Neutrophil (primary cell): ENCODE data around the gene SORCS2.

Source experiments
- H3K27ac ChIP-seq: fragments of 200-600 bp; sonication (generic); 2 replicates; pipeline ENCODE4 v1.5.1; 2016; ENCODE audit warnings: mild to moderate bottlenecking, moderate library complexity
- H3K27me3 ChIP-seq: fragments of 200-600 bp; sonication (generic); 2 replicates; pipeline ENCODE4 v1.6.0; 2016; ENCODE audit warnings: mild to moderate bottlenecking
- H3K36me3 ChIP-seq: fragments of 200-600 bp; sonication (generic); 2 replicates; pipeline ENCODE4 v1.5.1; 2017
- H3K4me1 ChIP-seq, 2 experiments: fragments of 200-600 bp in 1 of 2; sonication (generic) in 1 of 2; 1 replicate in 1 of 2; 2 replicates in 1 of 2; pipeline versions ENCODE4 v1.5.1 to v1.6.1; 2013 to 2016; ENCODE audit warnings: low read depth in 1 of 2, low read length in 1 of 2, mild to moderate bottlenecking in 1 of 2, moderate library complexity in 1 of 2; ENCODE audit not compliant: control insufficient read depth in 1 of 2, insufficient read depth in 1 of 2
- H3K4me3 ChIP-seq, 2 experiments: fragments of 200-600 bp in 1 of 2; sonication (generic) in 1 of 2; 1 replicate in 1 of 2; 2 replicates in 1 of 2; pipeline ENCODE4 v1.5.1; 2013 to 2016; ENCODE audit warnings: low read depth in 1 of 2, low read length in 1 of 2, mild to moderate bottlenecking in 1 of 2, moderate library complexity in 1 of 2
- H3K9me3 ChIP-seq: fragments of 200-600 bp; sonication (generic); 2 replicates; pipeline ENCODE4 v1.5.1; 2016
- TF ChIP-seq, protein P1 (sequence below): fragments of 200-600 bp; sonication (generic); IDR thresholded peaks from 2 replicates; pipeline ENCODE4 v1.5.1; 2016; ENCODE audit warnings: antibody characterized with exemption

SORCS2 gene

DNA sequence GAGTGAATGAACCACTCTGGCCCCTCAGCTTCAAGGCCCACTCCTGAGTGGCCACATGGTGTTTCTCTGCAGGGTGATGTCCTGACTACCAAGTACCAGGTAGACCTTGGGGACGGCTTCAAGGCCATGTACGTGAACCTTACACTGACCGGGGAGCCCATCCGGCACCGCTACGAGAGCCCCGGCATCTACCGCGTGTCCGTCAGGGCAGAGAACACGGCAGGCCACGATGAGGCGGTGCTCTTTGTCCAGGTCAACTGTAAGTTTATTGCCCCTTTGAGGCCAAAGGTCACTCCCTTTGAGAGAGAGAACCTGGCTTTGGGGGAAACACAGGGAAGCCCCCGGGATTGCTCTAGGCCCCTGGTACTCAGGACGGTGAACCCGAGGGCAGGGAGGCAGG lies 531.3 kb downstream of the SORCS2 start:
- no peak overlapping the region for H3K27ac ChIP-seq
- H3K4me3 ChIP-seq, result no peak overlapping the region
- H3K36me3 ChIP-seq, result peaks cover 4% of the 10 kb centered on the region
- TF ChIP-seq, protein P1, sequence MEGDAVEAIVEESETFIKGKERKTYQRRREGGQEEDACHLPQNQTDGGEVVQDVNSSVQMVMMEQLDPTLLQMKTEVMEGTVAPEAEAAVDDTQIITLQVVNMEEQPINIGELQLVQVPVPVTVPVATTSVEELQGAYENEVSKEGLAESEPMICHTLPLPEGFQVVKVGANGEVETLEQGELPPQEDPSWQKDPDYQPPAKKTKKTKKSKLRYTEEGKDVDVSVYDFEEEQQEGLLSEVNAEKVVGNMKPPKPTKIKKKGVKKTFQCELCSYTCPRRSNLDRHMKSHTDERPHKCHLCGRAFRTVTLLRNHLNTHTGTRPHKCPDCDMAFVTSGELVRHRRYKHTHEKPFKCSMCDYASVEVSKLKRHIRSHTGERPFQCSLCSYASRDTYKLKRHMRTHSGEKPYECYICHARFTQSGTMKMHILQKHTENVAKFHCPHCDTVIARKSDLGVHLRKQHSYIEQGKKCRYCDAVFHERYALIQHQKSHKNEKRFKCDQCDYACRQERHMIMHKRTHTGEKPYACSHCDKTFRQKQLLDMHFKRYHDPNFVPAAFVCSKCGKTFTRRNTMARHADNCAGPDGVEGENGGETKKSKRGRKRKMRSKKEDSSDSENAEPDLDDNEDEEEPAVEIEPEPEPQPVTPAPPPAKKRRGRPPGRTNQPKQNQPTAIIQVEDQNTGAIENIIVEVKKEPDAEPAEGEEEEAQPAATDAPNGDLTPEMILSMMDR, result no peak
- H3K9me3 ChIP-seq, result no peaks in the 10 kb centered on the region
- H3K27me3 ChIP-seq, result peaks cover 42% of the 10 kb centered on the region
- H3K4me1 ChIP-seq, result no peaks in the 10 kb centered on the region

DNA sequence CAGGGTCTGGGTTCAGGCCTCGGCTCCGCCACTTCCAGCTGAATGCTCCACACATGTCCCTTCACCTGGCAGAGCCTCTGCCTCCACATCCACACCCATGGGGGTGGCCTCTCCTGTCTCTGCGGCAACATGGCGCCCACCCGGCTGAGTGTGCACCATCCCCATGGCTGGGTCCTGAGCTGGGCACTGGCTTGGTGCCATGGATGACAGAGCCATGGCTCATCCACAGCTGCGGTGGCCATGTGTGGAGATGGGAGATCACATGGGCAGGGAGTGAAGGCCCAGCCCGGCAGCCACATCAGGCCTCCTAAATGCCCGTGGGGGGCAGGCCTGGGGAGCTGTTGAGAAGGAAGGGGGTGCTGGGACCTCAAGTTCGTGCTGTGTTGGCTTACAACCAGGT lies 533.6 kb downstream of the SORCS2 start:
- H3K4me3 ChIP-seq, result no peak overlapping the region
- TF ChIP-seq, protein P1, result no peak
- H3K36me3 ChIP-seq, result peaks cover 4% of the 10 kb centered on the region
- H3K4me1 ChIP-seq, result no peaks in the 10 kb centered on the region
- H3K27ac ChIP-seq, result no peak overlapping the region
- peaks cover 22% of the 10 kb centered on the region for H3K27me3 ChIP-seq
- H3K9me3 ChIP-seq, result no peaks in the 10 kb centered on the region

GRCh38 chr4:7726665-7727413 lies 534.5 kb downstream of the SORCS2 start:
- no peak overlapping the region for H3K27ac ChIP-seq

DNA sequence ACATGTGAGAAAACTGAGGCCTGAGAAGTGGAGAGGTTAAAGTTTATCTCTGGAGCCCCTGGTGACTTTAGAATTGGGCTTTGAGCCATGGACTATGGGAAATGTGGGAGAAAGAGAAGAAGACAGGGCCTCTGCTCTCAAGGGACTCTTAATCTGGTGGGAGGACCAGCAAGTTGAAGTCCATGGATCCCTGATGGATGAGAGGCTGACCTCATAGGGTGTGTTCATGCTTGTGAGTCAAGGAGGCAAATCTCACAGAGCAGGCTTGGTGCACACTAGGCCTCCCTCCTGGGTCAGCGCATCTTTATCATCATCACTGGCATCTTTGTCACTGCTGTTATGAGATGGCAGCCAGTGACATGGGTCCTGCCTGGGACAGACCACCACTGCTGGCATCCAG lies 535.4 kb downstream of the SORCS2 start:
- Histone ChIP-seq H3K4me3 (no peak overlapping the region), H3K27ac (no peak overlapping the region), H3K9me3 (no peaks in the 10 kb centered on the region), H3K4me1 (no peaks in the 10 kb centered on the region), H3K27me3 (peaks cover 5% of the 10 kb centered on the region), H3K36me3 (peaks cover 4% of the 10 kb centered on the region)
- TF ChIP-seq, protein P1, result no peak

More at GRCh38 chr4:7726665-7727413, 534.5 kb downstream of the SORCS2 start:
- Histone ChIP-seq H3K36me3 (peaks cover 4% of the 10 kb centered on the region), H3K27me3 (peaks cover 14% of the 10 kb centered on the region), H3K4me3 (no peak overlapping the region), H3K9me3 (no peaks in the 10 kb centered on the region), H3K4me1 (no peaks in the 10 kb centered on the region)
- TF ChIP-seq, protein P1, result no peak

- TF ChIP-seq, protein P1, result no peak
- Histone ChIP-seq H3K27me3 (no peaks in the 10 kb centered on the region), H3K27ac (no peak overlapping the region), H3K4me3 (no peak overlapping the region), H3K4me1 (no peaks in the 10 kb centered on the region), H3K9me3 (no peaks in the 10 kb centered on the region), H3K36me3 (peaks cover 4% of the 10 kb centered on the region)
These were observed 539.1 kb downstream of the SORCS2 start for GRCh38 chr4:7731437-7731836.
